HepG2 (cell line): ENCODE data around the gene HPD. TPM values are rescaled to one million over a fixed set of nuclear protein-coding genes. Genes with fewer than 3 reads are reported as not detected.
A peak's percentile ranks its signal among the peaks of the same experiment; 100 is the strongest.

Experiments used
- AHR ChIP-seq: IDR thresholded peaks from 2 replicates; pipeline ENCODE4 v1.6.1; 2018; ENCODE audit warnings: missing genetic modification reagents, missing compliant biosample characterization
- ARID2 ChIP-seq: sonication (generic); formaldehyde crosslinking; IDR thresholded peaks from 2 replicates; pipeline ENCODE4 v1.8.1; 2022; ENCODE audit warnings: mild to moderate bottlenecking, missing genetic modification reagents, borderline replicate concordance
- NFIC ChIP-seq: IDR thresholded peaks from 2 replicates; pipeline ENCODE4 v1.6.1; 2012; ENCODE audit warnings: mild to moderate bottlenecking, low read length, inconsistent platforms
- NFYC ChIP-seq: IDR thresholded peaks from 2 replicates; pipeline ENCODE4 v1.6.1; 2016; ENCODE audit warnings: missing genetic modification reagents, missing compliant biosample characterization
- NR2C2 ChIP-seq: sonication (generic); formaldehyde crosslinking; IDR thresholded peaks from 2 replicates; pipeline ENCODE4 v1.4.0; 2020; ENCODE audit warnings: missing genetic modification reagents, mild to moderate bottlenecking, moderate library complexity, borderline replicate concordance
- RXRB ChIP-seq: IDR thresholded peaks from 2 replicates; pipeline ENCODE4 v1.6.1; 2016; ENCODE audit warnings: borderline replicate concordance, missing genetic modification reagents, missing compliant biosample characterization
- SUZ12 ChIP-seq: fragments of 150-350 bp; IDR thresholded peaks from 2 replicates; pipeline ENCODE4 v1.6.1; 2014; ENCODE audit warnings: low read depth, low read length
- ZFP41 ChIP-seq: sonication (generic); formaldehyde crosslinking; IDR thresholded peaks from 2 replicates; pipeline ENCODE4 v1.4.0; 2020; ENCODE audit warnings: mild to moderate bottlenecking, missing genetic modification reagents, borderline replicate concordance
- ZNF264 ChIP-seq: sonication (generic); formaldehyde crosslinking; IDR thresholded peaks from 2 replicates; pipeline ENCODE4 v1.4.0; 2020; ENCODE audit warnings: missing genetic modification reagents
- ZNF367 ChIP-seq: sonication (generic); formaldehyde crosslinking; IDR thresholded peaks from 2 replicates; pipeline ENCODE4 v1.4.0; 2020; ENCODE audit warnings: missing genetic modification reagents, borderline replicate concordance
- ZNF556 ChIP-seq: sonication (generic); formaldehyde crosslinking; IDR thresholded peaks from 2 replicates; pipeline ENCODE4 v1.4.0; 2020; ENCODE audit warnings: mild to moderate bottlenecking, missing genetic modification reagents, borderline replicate concordance
- ZSCAN22 ChIP-seq: sonication (generic); formaldehyde crosslinking; IDR thresholded peaks from 2 replicates; pipeline ENCODE4 v1.4.0; 2020; ENCODE audit warnings: mild to moderate bottlenecking, missing genetic modification reagents
- polyA plus RNA-seq, 8 experiments: library from polyadenylated mRNA; depleted of rRNA in 3 of 8; stranded (reverse) in 7 of 8; unstranded in 1 of 8; fragments of >200 nt; fragmentation: Illumina TruSeq in 4 of 8; extraction: Trizol in 4 of 8; gene quantifications; 2 replicates each; pipeline versions ENCODE4 v1.2.1 to v1.2.3, GENCODE V29; 2011 to 2016; ENCODE audit warnings: low read depth in 4 of 8, missing spikeins in 1 of 8, mixed read lengths in 1 of 8; ENCODE audit not compliant: insufficient read depth in 1 of 8
- total RNA-seq, 5 experiments: library from RNA; depleted of rRNA; stranded (reverse); fragments of >200 nt; fragmentation: Illumina TruSeq; extraction: Trizol; gene quantifications; 2 replicates each; pipeline ENCODE4 v1.2.3, GENCODE V29; 2016; ENCODE audit warnings: low read depth in 1 of 5
- TF ChIP-seq, protein P1 (sequence below), 2 experiments: sonication (generic) in 1 of 2; formaldehyde crosslinking in 1 of 2; IDR thresholded peaks; 2 replicates each; pipeline versions ENCODE4 v1.5.1 to v1.6.1; 2011 to 2020; ENCODE audit warnings: borderline replicate concordance in 1 of 2, low read depth in 1 of 2, low read length in 1 of 2, mild to moderate bottlenecking in 1 of 2, missing genetic modification reagents in 1 of 2, moderate library complexity in 1 of 2
- TF ChIP-seq, protein P2 (sequence below): sonication (generic); formaldehyde crosslinking; conservative IDR thresholded peaks from 2 replicates; pipeline ENCODE4 v1.4.0; 2020; ENCODE audit warnings: missing genetic modification reagents
- TF ChIP-seq, protein P3 (sequence below): sonication (generic); formaldehyde crosslinking; IDR thresholded peaks from 2 replicates; pipeline ENCODE4 v1.8.1; 2023; ENCODE audit warnings: mild to moderate bottlenecking, missing genetic modification reagents
- TF ChIP-seq, protein P4 (sequence below): sonication (generic); formaldehyde crosslinking; IDR thresholded peaks from 2 replicates; pipeline ENCODE4 v1.4.0; 2020; ENCODE audit warnings: missing genetic modification reagents, borderline replicate concordance
- TF ChIP-seq, protein P5 (sequence below): IDR thresholded peaks from 2 replicates; pipeline ENCODE4 v1.6.1; 2016; ENCODE audit warnings: control low read depth

Gene HPD
- total and polyA plus RNA-seq, 2 of the 13 experiments (the other 11 are each of a cell fraction or from before 2014, with no cell fraction given), result 120 to 195 TPM

DNA sequence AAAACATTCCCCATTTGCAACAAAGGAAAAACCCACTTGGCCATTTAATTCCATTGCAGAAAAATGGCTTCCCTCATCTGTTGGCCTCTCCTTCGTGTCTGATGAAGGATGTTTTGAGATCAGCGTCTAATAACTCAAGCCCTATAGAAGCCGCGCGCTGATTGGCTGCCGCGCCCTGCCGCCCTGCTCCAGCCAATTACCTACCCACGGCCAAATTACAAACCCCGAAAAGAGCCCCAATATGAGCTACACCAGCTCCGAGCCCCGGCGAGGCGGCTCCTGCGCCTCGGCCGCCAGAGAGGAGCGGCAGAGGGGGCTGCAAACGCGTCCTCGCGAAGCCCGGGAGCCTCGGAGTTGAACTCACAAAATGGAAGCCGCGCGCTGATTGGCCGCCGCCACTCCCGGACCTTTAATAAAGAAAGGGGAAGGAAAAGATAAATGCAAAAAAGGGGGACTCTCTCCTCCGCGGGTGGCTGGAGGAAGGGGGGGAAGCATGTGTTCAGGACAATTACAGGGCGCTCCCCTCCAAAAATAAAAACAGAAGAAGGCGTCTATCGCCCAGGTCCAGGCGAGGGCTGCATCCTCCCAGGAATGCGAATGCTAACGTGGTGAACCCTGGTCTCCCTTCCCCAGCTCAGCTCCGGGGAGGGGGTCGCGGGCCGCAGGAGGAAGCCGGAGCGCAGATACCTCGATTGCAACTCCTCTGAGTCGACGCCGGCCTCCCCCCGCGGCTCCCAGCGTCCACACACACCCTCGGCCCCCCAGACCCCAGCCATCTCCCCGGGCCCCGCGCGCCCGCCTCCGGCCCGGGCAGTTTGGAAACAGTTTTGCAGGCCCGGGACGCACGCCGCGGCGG, 55.6 kb downstream of the HPD start (continued):
- TF ChIP-seq, protein P1, sequence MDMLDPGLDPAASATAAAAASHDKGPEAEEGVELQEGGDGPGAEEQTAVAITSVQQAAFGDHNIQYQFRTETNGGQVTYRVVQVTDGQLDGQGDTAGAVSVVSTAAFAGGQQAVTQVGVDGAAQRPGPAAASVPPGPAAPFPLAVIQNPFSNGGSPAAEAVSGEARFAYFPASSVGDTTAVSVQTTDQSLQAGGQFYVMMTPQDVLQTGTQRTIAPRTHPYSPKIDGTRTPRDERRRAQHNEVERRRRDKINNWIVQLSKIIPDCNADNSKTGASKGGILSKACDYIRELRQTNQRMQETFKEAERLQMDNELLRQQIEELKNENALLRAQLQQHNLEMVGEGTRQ (IDR thresholded peaks at IDR 0.05; ENCODE audit: low read depth, low read length), result no peak
- TF ChIP-seq, protein P1 (CRISPR knock-in tag; IDR thresholded peaks at IDR 0.05; ENCODE audit: borderline replicate concordance), result no peak
- TF ChIP-seq NFYC (peak; percentile 86), NR2C2 (CRISPR knock-in tag) (peak; percentile 48; the same call in 1 of the 2 replicates), ZNF264 (no peak), NFIC (no peak), SUZ12 (no peak), ARID2 (CRISPR knock-in tag) (0 out of 2 replicates have a peak, but pooled peaks have one; percentile 66), RXRB (CRISPR knock-in tag) (no peak), AHR (CRISPR knock-in tag) (peak; percentile 69; the same call in 1 of the 2 replicates), ZNF367 (CRISPR knock-in tag) (no peak), ZFP41 (CRISPR knock-in tag) (peak; percentile 28; the same call in 1 of the 2 replicates), ZNF556 (0 out of 2 replicates have a peak, but pooled peaks have one; percentile 67), ZSCAN22 (CRISPR knock-in tag) (no peak)
- TF ChIP-seq, protein P2, sequence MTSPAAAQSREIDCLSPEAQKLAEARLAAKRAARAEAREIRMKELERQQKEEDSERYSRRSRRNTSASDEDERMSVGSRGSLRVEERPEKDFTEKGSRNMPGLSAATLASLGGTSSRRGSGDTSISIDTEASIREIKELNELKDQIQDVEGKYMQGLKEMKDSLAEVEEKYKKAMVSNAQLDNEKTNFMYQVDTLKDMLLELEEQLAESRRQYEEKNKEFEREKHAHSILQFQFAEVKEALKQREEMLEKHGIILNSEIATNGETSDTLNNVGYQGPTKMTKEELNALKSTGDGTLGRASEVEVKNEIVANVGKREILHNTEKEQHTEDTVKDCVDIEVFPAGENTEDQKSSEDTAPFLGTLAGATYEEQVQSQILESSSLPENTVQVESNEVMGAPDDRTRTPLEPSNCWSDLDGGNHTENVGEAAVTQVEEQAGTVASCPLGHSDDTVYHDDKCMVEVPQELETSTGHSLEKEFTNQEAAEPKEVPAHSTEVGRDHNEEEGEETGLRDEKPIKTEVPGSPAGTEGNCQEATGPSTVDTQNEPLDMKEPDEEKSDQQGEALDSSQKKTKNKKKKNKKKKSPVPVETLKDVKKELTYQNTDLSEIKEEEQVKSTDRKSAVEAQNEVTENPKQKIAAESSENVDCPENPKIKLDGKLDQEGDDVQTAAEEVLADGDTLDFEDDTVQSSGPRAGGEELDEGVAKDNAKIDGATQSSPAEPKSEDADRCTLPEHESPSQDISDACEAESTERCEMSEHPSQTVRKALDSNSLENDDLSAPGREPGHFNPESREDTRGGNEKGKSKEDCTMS (CRISPR knock-in tag), result no peak
- TF ChIP-seq, protein P3, sequence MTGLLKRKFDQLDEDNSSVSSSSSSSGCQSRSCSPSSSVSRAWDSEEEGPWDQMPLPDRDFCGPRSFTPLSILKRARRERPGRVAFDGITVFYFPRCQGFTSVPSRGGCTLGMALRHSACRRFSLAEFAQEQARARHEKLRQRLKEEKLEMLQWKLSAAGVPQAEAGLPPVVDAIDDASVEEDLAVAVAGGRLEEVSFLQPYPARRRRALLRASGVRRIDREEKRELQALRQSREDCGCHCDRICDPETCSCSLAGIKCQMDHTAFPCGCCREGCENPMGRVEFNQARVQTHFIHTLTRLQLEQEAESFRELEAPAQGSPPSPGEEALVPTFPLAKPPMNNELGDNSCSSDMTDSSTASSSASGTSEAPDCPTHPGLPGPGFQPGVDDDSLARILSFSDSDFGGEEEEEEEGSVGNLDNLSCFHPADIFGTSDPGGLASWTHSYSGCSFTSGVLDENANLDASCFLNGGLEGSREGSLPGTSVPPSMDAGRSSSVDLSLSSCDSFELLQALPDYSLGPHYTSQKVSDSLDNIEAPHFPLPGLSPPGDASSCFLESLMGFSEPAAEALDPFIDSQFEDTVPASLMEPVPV (CRISPR knock-in tag), result 0 out of 2 replicates have a peak, but pooled peaks have one; percentile 75
- TF ChIP-seq, protein P4, sequence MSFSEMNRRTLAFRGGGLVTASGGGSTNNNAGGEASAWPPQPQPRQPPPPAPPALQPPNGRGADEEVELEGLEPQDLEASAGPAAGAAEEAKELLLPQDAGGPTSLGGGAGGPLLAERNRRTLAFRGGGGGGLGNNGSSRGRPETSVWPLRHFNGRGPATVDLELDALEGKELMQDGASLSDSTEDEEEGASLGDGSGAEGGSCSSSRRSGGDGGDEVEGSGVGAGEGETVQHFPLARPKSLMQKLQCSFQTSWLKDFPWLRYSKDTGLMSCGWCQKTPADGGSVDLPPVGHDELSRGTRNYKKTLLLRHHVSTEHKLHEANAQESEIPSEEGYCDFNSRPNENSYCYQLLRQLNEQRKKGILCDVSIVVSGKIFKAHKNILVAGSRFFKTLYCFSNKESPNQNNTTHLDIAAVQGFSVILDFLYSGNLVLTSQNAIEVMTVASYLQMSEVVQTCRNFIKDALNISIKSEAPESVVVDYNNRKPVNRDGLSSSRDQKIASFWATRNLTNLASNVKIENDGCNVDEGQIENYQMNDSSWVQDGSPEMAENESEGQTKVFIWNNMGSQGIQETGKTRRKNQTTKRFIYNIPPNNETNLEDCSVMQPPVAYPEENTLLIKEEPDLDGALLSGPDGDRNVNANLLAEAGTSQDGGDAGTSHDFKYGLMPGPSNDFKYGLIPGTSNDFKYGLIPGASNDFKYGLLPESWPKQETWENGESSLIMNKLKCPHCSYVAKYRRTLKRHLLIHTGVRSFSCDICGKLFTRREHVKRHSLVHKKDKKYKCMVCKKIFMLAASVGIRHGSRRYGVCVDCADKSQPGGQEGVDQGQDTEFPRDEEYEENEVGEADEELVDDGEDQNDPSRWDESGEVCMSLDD (CRISPR knock-in tag), result peak; percentile 31; the same call in 1 of the 2 replicates
- TF ChIP-seq, protein P5, sequence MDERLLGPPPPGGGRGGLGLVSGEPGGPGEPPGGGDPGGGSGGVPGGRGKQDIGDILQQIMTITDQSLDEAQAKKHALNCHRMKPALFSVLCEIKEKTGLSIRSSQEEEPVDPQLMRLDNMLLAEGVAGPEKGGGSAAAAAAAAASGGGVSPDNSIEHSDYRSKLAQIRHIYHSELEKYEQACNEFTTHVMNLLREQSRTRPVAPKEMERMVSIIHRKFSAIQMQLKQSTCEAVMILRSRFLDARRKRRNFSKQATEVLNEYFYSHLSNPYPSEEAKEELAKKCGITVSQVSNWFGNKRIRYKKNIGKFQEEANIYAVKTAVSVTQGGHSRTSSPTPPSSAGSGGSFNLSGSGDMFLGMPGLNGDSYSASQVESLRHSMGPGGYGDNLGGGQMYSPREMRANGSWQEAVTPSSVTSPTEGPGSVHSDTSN (CRISPR knock-in tag), result no peak
